Mucosa of rectum (tissue), 2 donors: ENCODE results near the gene SYNGR1.

ENCODE experiments used
- H3K27ac ChIP-seq, 2 donors: one replicate each; pipeline ENCODE4 v1.7.0; 2013; ENCODE audit warnings: inconsistent platforms in 2 of 2, low read depth in 2 of 2, low read length in 2 of 2
- H3K27me3 ChIP-seq, 2 donors: one replicate each; pipeline ENCODE4 v1.7.0; 2013; ENCODE audit warnings: low read length in 2 of 2; ENCODE audit not compliant: control insufficient read depth in 2 of 2, insufficient read depth in 2 of 2
- H3K36me3 ChIP-seq, 2 donors: one replicate each; pipeline ENCODE4 v1.7.0; 2013; ENCODE audit warnings: low read length in 2 of 2; ENCODE audit not compliant: control insufficient read depth in 2 of 2, insufficient read depth in 2 of 2
- H3K4me1 ChIP-seq, 2 donors: one replicate each; pipeline ENCODE4 v1.7.0; 2013; ENCODE audit warnings: low read length in 2 of 2, mild to moderate bottlenecking in 1 of 2; ENCODE audit not compliant: control insufficient read depth in 2 of 2, insufficient read depth in 2 of 2
- H3K4me3 ChIP-seq, 2 donors: one replicate each; pipeline ENCODE4 v1.7.0; 2013; ENCODE audit warnings: low read length in 2 of 2
- H3K9ac ChIP-seq, 2 donors: one replicate each; pipeline ENCODE4 v1.7.0; 2013; ENCODE audit warnings: low read length in 2 of 2, low read depth in 1 of 2, mild to moderate bottlenecking in 1 of 2
- H3K9me3 ChIP-seq, 2 donors: one replicate each; pipeline ENCODE4 v1.7.0; 2013; ENCODE audit warnings: low read length in 2 of 2; ENCODE audit not compliant: control insufficient read depth in 2 of 2
- donor health status: healthy.
- donor health status: Normal muscosa, but diverticular disease.

SYNGR1 gene

GRCh38 chr22:39427751-39428596, 78.2 kb downstream of the SYNGR1 start:
- peaks cover 37 to 51% of the 10 kb centered on the region in 2 donors for H3K36me3 ChIP-seq
- H3K4me3 ChIP-seq, result no peak overlapping the region
- H3K9me3 ChIP-seq, result no peaks in the 10 kb centered on the region
- peak overlapping the region in 1 of 2 donors; percentile 70 for H3K27ac ChIP-seq
- no peaks in the 10 kb centered on the region for H3K27me3 ChIP-seq
- peaks cover 2 to 4% of the 10 kb centered on the region in 2 donors for H3K4me1 ChIP-seq
- H3K9ac ChIP-seq, result no peak overlapping the region

- Histone ChIP-seq H3K27me3 (no peaks in the 10 kb centered on the region), H3K36me3 (peaks cover 37 to 50% of the 10 kb centered on the region in 2 donors), H3K9me3 (no peaks in the 10 kb centered on the region), H3K4me1 (peaks cover 2 to 4% of the 10 kb centered on the region in 2 donors), H3K4me3 (no peak overlapping the region), H3K9ac (no peak overlapping the region), H3K27ac (peak overlapping the region in 1 of 2 donors; percentile 70)
Observed at GRCh38 chr22:39428597-39429071, 78.8 kb downstream of the SYNGR1 start.

- no peak overlapping the region for H3K4me3 ChIP-seq
- H3K36me3 ChIP-seq, result peaks cover 36 to 49% of the 10 kb centered on the region in 2 donors
- H3K9me3 ChIP-seq, result no peaks in the 10 kb centered on the region
- no peak overlapping the region for H3K9ac ChIP-seq
- H3K27me3 ChIP-seq, result no peaks in the 10 kb centered on the region
- H3K27ac ChIP-seq, result peak overlapping the region in 1 of 2 donors; percentile 70
- peaks cover 2 to 4% of the 10 kb centered on the region in 2 donors for H3K4me1 ChIP-seq
Observed at GRCh38 chr22:39429186-39429585, 79.4 kb downstream of the SYNGR1 start.

- Histone ChIP-seq H3K36me3 (peaks cover 36 to 49% of the 10 kb centered on the region in 2 donors), H3K27me3 (no peaks in the 10 kb centered on the region), H3K27ac (peak overlapping the region; percentile 13 to 16), H3K9ac (no peak overlapping the region), H3K4me1 (peaks cover 2 to 4% of the 10 kb centered on the region in 2 donors), H3K4me3 (no peak overlapping the region), H3K9me3 (no peaks in the 10 kb centered on the region)
Observed at GRCh38 chr22:39429916-39430575, 80.3 kb downstream of the SYNGR1 start.

- Histone ChIP-seq H3K9me3 (no peaks in the 10 kb centered on the region), H3K4me1 (peaks cover 2 to 4% of the 10 kb centered on the region in 2 donors), H3K9ac (no peak overlapping the region), H3K4me3 (no peak overlapping the region), H3K27ac (peak overlapping the region; percentile 38 to 56), H3K27me3 (no peaks in the 10 kb centered on the region), H3K36me3 (peaks cover 36 to 49% of the 10 kb centered on the region in 2 donors)
Observed at GRCh38 chr22:39430576-39431150, 80.9 kb downstream of the SYNGR1 start.

GRCh38 chr22:39431216-39431801, 81.5 kb downstream of the SYNGR1 start:
- H3K9ac ChIP-seq, result no peak overlapping the region
- no peaks in the 10 kb centered on the region for H3K9me3 ChIP-seq
- no peaks in the 10 kb centered on the region for H3K27me3 ChIP-seq
- H3K4me3 ChIP-seq, result no peak overlapping the region
- H3K36me3 ChIP-seq, result peaks cover 36 to 47% of the 10 kb centered on the region in 2 donors
- H3K4me1 ChIP-seq, result peaks cover 2 to 4% of the 10 kb centered on the region in 2 donors
- peak overlapping the region; percentile 38 to 56 for H3K27ac ChIP-seq

- peaks cover 32 to 41% of the 10 kb centered on the region in 2 donors for H3K36me3 ChIP-seq
- peak overlapping the region; percentile 38 to 61 for H3K27ac ChIP-seq
- H3K4me3 ChIP-seq, result no peak overlapping the region
- H3K4me1 ChIP-seq, result peaks cover 2 to 4% of the 10 kb centered on the region in 2 donors
- H3K9me3 ChIP-seq, result no peaks in the 10 kb centered on the region
- H3K9ac ChIP-seq, result peak overlapping the region in 1 of 2 donors; percentile 1
- H3K27me3 ChIP-seq, result no peaks in the 10 kb centered on the region
Observed at GRCh38 chr22:39431821-39432251, 82.0 kb downstream of the SYNGR1 start.

GRCh38 chr22:39432361-39432811, 82.6 kb downstream of the SYNGR1 start:
- Histone ChIP-seq H3K9ac (peak overlapping the region in 1 of 2 donors; percentile 1), H3K4me1 (peaks cover 4 to 6% of the 10 kb centered on the region in 2 donors), H3K27me3 (no peaks in the 10 kb centered on the region), H3K9me3 (no peaks in the 10 kb centered on the region), H3K36me3 (peaks cover 27 to 36% of the 10 kb centered on the region in 2 donors), H3K4me3 (no peak overlapping the region), H3K27ac (peak overlapping the region; percentile 4 to 61)

DNA sequence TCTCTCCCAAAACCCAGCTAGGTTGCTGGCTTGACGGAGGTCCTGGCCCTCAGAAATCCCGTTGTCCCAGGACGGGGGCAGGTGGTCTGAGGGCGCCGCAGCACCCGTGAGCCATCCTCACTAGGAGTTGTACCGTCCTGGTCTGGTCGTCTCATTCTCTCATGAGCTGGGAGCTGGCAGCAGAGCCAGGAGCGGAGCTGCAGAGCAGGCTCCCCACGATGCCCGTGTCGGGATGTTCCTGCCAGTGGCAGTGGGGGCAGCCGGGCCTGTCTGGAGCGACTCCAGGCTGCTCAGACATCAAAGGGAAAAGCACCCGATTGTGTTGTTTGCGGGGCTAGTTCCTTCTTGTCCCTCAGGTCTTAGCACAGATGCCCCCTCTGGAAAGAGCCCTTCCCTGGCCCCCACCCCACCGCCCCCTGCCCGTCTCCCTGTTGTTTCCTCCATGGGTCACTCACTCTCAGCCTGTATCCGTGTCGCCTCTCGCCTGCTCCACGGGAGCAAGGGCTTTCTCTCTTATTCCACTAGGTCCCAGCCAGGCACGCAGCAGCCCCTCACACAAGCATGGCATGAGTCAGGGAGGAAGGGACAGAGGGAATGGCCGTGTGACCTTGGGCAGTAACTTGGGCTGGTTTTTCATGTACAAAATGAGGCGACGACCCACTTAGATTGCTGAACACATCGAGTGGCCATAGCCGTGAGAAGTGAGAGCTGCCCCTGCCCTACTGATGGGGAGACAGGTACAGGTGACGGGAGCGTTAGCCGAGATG, 83.9 kb downstream of the SYNGR1 start:
- H3K9ac ChIP-seq, result no peak overlapping the region
- no peak overlapping the region for H3K27ac ChIP-seq
- peaks cover 19 to 24% of the 10 kb centered on the region in 2 donors for H3K36me3 ChIP-seq
- no peaks in the 10 kb centered on the region for H3K9me3 ChIP-seq
- H3K4me1 ChIP-seq, result peaks cover 8 to 10% of the 10 kb centered on the region in 2 donors
- peaks cover 2 to 3% of the 10 kb centered on the region in 2 donors for H3K27me3 ChIP-seq
- no peak overlapping the region for H3K4me3 ChIP-seq
